ENCODE measurements around the gene CDK1.

DNA sequence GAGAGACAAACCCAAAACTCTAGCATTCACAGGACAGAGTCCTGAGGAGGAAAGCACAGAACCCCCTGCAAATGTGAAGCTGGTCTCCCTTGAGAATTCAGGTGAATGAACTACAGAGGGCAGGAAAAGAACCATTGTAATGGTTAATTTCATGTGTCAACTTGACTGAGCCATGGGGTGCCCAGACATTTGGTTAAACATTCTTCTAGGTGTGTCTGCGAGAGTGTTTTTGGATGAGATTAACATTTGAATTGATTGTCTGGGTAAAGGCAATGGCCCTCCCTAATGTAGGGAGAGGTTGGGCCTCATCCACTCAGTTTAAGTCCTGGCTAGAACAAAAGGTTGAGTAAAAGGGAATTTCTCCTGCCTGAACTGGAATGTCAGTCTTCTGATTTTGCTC lies 15.7 kb upstream of the CDK1 start:
- TF ChIP-seq CTCF (IDR thresholded peaks at IDR 0.05; ENCODE audit: low read depth, low read length) (no peak), EZH2phosphoT487 (IDR thresholded peaks at IDR 0.05; ENCODE audit: low read depth) (no peak)
